Stimulated activated CD4-positive, alpha-beta T cell treated with anti-CD3 and anti-CD28 coated beads, Interleukin-4, amount 100 ng/mL, for 24 hours (primary cell): ENCODE results near the gene SOCS3.
A peak's percentile ranks its signal among the peaks of the same experiment; 100 is the strongest.
"Not testable (repeated sequence)": the region's sequence is repeated elsewhere in the genome, so short reads cannot be mapped to it uniquely, and the experiment has no call there.

ENCODE experiments used
- DNase-seq: peaks from one replicate; pipeline ENCODE4 v3.0.0-alpha.2; 2020

The SOCS3 gene

GRCh38 chr17:78347453-78347852 is 12.4 kb downstream of the SOCS3 start:
- DNase-seq: no peak

GRCh38 chr17:78346605-78347250 is 13.1 kb downstream of the SOCS3 start:
- DNase-seq: no peak

GRCh38 chr17:78345791-78346494 is 13.9 kb downstream of the SOCS3 start:
- no peak for DNase-seq

DNA sequence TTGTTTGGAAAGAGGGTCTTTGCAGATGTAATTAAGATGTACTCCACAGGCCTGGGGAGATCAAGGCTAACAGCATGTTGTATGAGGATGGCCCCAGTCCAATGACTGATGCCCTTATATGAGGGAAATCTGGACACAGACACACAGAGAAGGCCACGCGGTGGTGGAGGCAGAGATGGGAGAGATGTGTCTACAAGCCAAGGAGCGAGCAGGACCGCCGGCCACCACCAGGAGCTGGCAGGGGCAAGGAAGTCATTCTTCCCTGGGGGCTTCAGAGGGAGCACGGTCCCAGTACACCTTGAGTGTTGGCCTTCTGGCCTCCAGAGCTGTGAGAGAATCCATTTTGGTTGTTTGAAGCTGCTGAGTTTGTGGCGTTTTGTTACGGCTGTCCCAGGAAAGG is 14.7 kb downstream of the SOCS3 start:
- no peak for DNase-seq

GRCh38 chr17:78344666-78345065 is 15.2 kb downstream of the SOCS3 start:
- DNase-seq: no peak

DNA sequence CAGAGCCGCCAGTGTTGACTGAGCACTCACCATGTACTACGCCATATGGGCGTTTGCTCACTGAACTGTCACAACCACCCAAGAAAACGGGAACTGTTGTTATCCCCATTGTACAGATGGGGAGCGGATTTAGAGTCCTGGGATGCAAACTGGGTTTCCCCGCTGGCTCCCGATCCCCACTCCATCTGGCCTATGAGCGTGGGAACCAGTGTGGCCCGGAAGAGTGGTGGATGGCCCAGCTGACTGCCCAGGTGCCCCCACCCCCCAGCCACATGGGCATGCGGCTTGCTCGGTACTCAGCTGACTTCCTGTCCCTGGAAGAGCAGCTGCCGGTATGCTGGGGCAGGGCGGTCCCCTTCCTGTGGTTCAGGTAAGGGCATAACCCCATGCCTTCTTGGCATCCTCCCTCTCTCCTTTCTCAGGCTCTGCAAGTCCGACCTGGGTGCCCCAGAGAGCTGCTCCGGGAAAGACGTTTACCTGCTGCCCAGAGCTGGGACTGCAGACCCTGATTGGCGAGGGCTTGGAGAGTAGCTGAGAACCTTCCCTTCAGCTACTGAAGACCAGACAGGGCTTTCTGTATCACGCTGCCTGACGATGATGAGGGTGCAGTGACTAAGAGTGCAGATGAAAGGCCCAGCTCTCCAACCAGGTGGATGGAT is 16.2 kb downstream of the SOCS3 start:
- DNase-seq: peak; percentile 58

- no peak for DNase-seq
Observed at GRCh38 chr17:78343187-78343542, 16.7 kb downstream of the SOCS3 start.

DNA sequence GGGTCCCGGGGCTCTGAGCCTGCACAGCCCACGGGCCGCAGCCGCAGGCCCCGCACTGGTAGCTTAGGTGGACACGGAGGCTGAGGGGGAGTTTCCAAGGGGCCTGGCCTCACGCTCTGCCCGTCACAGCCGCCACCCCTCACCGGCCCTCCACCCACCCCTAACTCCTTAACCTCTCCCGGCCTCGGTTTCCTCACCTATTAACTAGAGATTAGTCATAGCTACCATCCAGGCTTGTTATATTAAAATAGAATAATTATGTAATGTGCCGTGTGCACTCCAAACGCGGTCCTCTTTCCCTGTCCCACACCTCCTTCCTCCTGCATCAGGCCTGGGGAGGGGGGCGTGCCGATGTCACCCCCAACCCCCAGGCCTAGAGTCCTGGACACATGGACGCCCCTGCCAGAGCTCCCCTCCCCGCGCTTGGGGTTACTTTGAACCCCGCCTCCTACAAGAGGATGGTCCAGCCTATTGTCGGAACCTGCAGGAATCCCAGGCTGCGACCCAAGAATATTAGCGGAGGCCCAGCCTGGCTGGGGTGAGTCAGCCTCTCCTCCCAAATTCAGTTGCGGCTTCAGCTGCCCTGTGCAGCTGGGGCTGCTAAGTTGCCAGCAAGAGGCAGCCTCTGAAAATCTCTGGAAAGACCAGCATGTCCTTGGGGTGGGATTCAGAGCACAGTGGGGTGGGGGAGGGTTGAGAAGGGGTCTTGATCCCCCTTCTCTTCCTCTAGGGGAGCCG is 17.3 kb downstream of the SOCS3 start:
- DNase-seq: no peak

DNA sequence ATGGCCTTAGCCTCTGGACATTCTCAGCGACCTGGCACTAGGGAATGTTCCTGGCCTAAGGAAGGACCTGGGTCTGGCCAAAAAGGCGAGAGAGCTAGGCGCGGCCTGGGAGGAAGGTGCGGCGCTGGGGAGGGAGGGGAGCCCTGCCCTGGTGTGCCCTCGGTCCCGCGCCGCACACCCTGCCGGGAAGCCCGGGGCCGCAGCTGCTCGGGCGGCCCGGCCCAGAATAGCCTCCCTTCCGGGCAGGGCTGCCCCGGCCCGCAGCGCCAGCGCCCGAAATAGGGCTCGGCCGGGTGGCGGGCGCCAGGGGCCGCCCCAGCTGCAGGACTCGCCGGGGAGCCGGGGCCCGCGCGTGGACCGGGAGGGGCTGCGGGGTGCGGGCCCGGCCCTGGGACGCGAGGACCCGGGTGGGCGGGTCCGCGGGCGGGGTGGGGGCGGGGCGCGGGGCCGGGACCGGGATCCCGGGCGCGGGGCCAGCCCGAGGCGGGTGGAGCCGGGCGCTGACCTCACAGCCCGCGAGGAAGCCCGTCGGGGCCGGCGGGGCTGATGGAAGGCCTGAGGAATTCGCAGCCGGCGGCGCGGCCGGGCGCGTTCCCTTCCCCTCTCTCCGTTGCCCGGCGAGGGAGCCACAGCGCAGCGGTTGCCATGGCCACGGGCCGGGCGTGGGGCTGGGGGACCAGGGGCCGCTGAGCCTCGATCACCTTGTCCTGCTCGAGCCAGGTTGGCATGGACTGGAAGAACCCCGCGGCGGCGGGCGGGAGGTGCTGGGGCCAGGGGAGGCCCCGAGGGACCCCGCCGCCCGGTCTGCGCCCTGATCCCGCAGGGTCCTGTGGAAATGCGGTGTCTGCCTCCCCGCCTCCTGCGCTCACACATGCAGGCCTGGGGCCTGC is 18.1 kb downstream of the SOCS3 start:
- no peak for DNase-seq

- no peak for DNase-seq
Observed at GRCh38 chr17:78340183-78340955, 19.5 kb downstream of the SOCS3 start.

DNA sequence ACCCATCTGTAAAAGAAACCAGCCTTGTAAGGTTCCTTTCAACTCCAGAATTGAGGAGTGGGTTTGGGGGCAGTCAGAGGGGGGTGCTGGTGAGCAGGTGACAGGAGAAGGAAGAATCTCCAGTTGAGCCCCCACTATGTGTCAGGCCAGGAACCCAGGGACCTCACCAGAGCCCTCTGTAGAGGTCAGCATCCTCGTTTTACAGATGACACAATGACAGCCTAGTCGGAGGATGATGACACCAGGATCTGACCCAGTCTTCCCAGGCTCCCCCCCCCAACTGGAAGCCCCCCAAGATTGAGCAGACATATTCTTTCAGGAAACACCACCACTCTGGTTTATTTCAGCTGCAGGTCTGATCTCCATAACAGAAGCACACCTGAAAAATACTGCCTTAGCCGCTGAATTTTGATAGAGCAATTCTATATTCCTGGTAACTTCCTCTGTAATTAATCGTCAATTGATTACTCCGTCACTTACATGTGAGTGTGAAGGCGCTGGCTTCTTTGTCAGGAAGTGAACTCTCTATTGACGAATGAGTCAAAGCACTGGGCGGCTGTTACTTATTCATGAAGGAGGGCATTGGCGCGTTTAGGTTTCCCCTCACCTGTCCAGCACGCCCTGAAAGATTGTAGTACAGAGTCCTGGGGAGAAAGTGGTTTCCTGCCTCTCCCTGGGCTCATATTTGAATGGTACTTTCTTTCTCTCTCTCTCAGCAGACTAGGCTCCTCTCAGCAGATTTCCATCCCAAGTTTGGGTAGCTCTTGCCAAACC is 21.2 kb downstream of the SOCS3 start:
- DNase-seq: no peak

- DNase-seq: no peak
Observed at GRCh38 chr17:78337244-78338109, 22.4 kb downstream of the SOCS3 start.

DNA sequence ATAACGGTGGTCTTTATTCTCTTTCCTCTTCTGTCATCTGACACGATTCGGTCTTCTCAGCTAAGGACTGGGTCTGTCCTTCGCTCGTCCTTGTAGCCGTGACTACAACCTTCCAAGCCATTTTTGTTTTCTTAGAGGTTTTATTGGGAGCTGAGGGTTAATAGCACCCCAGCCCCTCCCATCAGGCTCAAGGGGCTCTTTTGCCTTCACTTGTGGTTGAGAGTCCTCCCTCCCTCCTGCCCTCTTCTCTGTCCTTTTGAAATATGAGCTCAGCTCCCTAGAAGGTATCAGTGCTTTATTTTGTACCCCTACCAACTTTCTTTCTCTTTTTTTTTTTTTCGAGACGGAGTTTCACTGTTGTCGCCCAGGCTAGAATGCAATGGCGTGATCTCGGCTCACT is 24.7 kb downstream of the SOCS3 start:
- no peak for DNase-seq

GRCh38 chr17:78332991-78333390 is 26.9 kb downstream of the SOCS3 start:
- DNase-seq: no peak

GRCh38 chr17:78331355-78331754 is 28.5 kb downstream of the SOCS3 start:
- not testable (repeated sequence) for DNase-seq

- no peak for DNase-seq
Observed at GRCh38 chr17:78330570-78331224, 29.2 kb downstream of the SOCS3 start.

- DNase-seq: no peak
Observed at GRCh38 chr17:78329263-78330059, 30.4 kb downstream of the SOCS3 start.

DNA sequence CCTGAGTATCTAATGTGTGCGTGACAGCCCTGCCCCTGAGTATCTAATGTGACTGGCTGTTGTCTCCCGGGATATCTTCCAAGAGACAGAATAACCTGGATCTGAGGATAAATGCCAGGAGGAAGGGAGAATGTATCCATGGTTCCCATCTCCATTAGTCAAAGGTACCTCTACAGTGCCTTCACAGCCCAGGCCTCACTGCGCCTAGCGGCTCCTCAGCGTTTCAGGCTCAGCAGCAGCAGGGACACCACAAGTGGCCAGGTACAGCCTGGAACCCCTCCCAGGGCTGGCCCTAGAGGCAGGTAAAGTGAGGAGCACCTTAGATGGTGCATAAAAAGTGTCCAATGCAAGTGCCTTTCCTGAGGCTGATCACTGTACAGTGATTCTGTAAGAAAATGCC is 32.0 kb downstream of the SOCS3 start:
- no peak for DNase-seq
